Motor neuron (in vitro differentiated cells): ENCODE data around the gene DMAC2. TPM values are rescaled to one million over a fixed set of nuclear protein-coding genes. Genes with fewer than 3 reads are reported as not detected.

Experiments used
- ATAC-seq, 8 experiments: fragments of 200-7000 bp; cut with Tn5 transposase; replicated peaks in 6 of 8; 2 replicates each; pipeline ENCODE4 v1.8.0; 2021; ENCODE audit warnings: mild to moderate bottlenecking in 8 of 8, moderate library complexity in 8 of 8
- H3K27ac ChIP-seq, 2 donors: fragments of 250-450 bp; sonication (Bioruptor Pico); 2 replicates each; pipeline ENCODE4 v1.9.0; 2021; ENCODE audit warnings: antibody characterized with exemption in 2 of 2, mild to moderate bottlenecking in 2 of 2, moderate library complexity in 1 of 2
- H3K4me1 ChIP-seq, 2 donors: fragments of 250-450 bp; sonication (Bioruptor Pico); replicated peaks in 1 of 2; 2 replicates each; pipeline ENCODE4 v1.6.1; 2021; ENCODE audit warnings: antibody characterized with exemption in 2 of 2, mild to moderate bottlenecking in 2 of 2, moderate library complexity in 1 of 2
- H3K4me3 ChIP-seq, 5 donors: fragments of 250-450 bp; sonication (Bioruptor Pico); 2 replicates each; pipeline ENCODE4 v1.9.0; 2021; ENCODE audit warnings: antibody characterized with exemption in 5 of 5, mild to moderate bottlenecking in 5 of 5, moderate library complexity in 4 of 5
- WGBS, 10 experiments: fragments of 450-650 bp; shearing (Covaris generic); methylation state at CpG; one replicate each; pipeline ENCODE4 v1.0.0; 2022; 5-methylcytosine and 5-hydroxymethylcytosine counted together
- in situ Hi-C, 9 experiments: fragments of 400-800 bp; cut with MboI; loops; one replicate each; pipeline ENCODE4 v1.15.0; 2021; ENCODE audit warnings: low sequenced_read_pairs in 9 of 9, low pct_unique_long_range_greater_than_20kb in 2 of 9; ENCODE audit not compliant: unreplicated experiment in 9 of 9
- total RNA-seq, 8 experiments: library from RNA; unstranded; fragments of 300-600 nt; gene quantifications; 2 replicates each; pipeline versions ENCODE4 v1.2.3 to v1.2.4, GENCODE V29; 2022

Gene DMAC2
- total RNA-seq, 8 experiments from 2014 or later = 26.5 to 47.4 (median 33.7) TPM

DNA sequence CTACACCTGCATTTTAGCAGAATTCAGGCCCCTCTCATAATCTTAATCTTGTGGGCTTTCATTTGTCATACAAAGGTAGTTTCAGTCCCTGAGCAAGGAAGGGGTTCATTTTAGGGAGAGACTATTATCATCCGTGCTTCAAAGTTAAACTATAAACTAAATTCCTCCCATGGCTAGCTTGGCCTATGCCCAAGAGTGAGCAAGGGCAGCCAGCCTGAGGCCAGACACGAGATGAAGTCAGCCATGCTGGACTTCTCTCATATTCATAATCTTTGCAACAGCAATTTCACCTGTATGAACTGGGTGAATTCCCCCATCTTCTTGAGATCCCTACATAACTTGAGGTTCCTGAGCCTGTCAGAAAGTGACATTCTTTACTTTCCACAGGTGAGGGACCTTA is 16.2 kb upstream of the DMAC2 start:
- ATAC-seq = no peak
- H3K4me3 ChIP-seq = no peak overlapping the region
- in situ Hi-C loops = loop anchor here in 1 of 9 experiments (25.0 kb wide), 1 partner anchor 106 kb away; no protein-coding TSS in a partner anchor
- WGBS, 10 experiments = 0 to 80% (median 27%) methylated on average over 1 to 2 of the region's 2 CpGs; no CpG with 5 or more reads in 3 of the 10 experiments
- no peaks in the 10 kb centered on the region for H3K4me1 ChIP-seq
- H3K27ac ChIP-seq = no peak overlapping the region

DNA sequence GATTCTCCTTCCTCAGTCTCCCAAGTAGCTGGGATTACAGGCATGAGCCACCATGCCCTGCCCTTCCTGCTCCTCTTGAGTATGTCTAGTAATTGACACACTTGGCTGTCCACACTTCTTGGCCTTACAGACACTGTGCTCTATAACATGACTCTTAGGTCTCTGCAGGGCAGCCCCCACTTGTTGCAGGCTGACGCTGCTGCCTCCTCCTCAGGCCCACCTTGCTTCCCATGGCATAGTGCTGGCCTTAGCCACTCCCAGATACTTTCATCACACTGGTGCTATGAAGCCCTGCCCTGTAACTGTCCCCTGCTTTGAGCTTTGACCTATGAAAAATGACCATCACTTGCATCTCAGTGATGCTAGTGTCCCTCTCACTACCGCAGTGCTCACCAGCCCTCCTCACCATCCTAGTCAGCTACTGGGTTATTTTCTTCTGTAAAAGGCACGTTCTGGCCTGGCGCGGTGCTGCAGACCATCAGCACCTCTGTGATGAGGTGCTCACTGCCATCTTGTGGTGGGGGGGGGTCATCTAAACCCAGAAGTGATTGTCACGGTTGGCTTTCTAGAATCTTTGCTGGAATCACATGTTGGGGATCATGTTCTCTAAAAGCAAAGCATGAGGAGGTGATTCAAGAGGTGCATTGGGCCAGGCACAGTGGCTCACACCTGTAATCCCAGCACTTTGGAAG is 13.0 kb upstream of the DMAC2 start:
- no peak for ATAC-seq
- WGBS, 10 experiments = 32 to 100% (median 55%) methylated on average over 1 to 5 of the region's 6 CpGs; no CpG with 5 or more reads in 6 of the 10 experiments
- Histone ChIP-seq H3K4me1 (no peaks in the 10 kb centered on the region), H3K4me3 (no peak overlapping the region), H3K27ac (no peak overlapping the region)
- in situ Hi-C loops = loop anchor here in 1 of 9 experiments (25.0 kb wide), 1 partner anchor 110 kb away; no protein-coding TSS in a partner anchor

DNA sequence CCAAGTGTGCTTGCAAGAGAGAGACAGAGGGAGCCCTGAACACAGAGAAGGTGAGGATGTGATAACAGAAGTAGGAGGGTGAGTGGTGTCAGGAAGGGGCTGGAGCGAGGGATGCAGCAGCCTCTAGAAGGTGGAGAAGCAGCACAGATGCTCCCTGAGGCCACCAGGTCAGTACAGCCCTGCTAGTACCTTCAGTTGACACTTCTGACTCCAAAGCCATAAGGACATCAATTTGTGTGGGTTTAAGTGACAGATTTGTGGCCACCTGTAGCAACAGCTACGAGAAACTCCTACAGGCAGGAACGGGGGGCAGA is 10.1 kb upstream of the DMAC2 start:
- in situ Hi-C loops = loop anchor here in 4 of 9 experiments (10.0 to 25.0 kb wide), 2 partner anchors 112 to 115 kb away; no protein-coding TSS in a partner anchor
- Histone ChIP-seq H3K4me3 (no peak overlapping the region), H3K4me1 (no peaks in the 10 kb centered on the region), H3K27ac (no peak overlapping the region)
- peak in 1 of 8 experiments; percentile 9 for ATAC-seq
- WGBS, 10 experiments = 20 to 100% (median 82%) methylated on average over 2 to 3 of the region's 3 CpGs; no CpG with 5 or more reads in 5 of the 10 experiments

DNA sequence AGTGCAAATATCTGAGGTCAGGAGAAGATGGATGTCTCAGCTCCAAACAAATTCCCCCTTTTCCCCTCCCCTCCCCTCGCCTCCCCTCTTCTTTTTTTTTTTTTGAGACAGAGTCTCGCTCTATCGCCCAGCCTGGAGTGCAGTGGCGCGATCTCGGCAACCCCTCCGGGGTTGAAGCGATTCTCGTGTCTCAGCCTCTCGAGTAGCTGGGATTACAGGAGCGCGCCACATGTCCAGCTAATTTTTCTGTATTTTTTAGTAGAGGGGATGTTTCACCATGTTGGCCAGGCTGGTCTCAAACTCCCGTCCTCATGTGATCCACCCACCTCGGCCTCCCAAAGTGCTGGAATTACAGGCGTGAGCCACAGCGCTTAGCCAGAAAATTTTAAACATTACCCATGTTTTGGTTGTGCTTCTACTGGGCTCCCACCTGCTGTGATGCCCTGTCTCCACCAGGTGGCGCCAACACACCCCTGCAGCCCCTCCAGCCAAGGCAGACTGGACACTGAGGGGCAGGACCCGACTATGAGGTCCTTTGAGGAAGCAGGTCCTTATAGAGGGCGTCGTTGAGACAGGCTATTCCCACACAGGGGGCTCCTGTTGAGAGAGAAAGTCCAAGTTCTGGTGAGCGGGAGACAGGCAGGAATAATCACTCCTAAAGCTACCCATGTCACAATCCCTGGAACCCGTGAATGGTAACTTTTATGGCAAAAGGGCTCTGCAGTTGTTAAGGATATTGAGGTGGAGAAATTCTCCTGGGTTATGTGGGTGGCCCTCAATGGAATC is 9.6 kb upstream of the DMAC2 start:
- ATAC-seq = peak; percentile 93 to 99 (median 98)
- Histone ChIP-seq H3K27ac (no peak overlapping the region), H3K4me1 (no peaks in the 10 kb centered on the region), H3K4me3 (no peak overlapping the region)
- in situ Hi-C loops = loop anchor here in 3 of 9 experiments (10.0 to 25.0 kb wide), 2 partner anchors 113 to 116 kb away; no protein-coding TSS in a partner anchor
- WGBS, 10 experiments = 0 to 40% (median 2%) methylated on average over 1 to 10 of the region's 22 CpGs; no CpG with 5 or more reads in 2 of the 10 experiments

DNA sequence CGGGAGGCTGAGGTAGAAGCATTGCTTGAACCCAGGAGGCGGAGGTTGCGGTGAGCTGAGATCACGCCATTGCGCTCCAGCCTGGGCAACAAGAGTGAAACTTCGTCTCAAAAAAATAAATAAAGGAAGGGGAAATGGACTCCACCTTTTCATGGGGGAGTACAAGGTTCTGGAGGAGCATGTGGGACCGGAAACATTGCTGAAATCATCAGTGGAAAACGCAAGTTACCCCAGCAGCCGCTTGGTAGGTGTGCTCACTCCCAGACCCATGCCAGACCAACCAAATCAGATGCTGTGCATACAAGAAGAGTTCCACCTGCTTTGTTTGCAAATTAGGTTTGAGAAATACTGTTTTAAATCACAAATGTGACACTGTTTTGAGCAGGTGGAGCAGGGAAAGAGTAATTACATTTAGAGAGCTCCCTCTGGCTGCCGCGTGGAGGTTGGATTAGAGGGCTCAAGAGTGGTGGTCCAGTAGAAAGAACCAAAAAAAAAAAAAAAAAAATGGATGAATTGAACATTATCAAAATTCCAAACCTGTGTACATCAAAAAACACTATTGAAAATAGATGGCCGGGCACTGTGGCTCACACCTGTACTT is 8.1 kb upstream of the DMAC2 start:
- no peak overlapping the region for H3K4me3 ChIP-seq
- no peak for ATAC-seq
- H3K4me1 ChIP-seq = no peaks in the 10 kb centered on the region
- no peak overlapping the region for H3K27ac ChIP-seq
- in situ Hi-C loops = loop anchor here in 3 of 9 experiments (10.0 to 25.0 kb wide), 2 partner anchors 114 to 117 kb away; no protein-coding TSS in a partner anchor
- 20 to 72% (median 50%) methylated on average over 1 to 9 of the region's 12 CpGs for WGBS, 10 experiments

DNA sequence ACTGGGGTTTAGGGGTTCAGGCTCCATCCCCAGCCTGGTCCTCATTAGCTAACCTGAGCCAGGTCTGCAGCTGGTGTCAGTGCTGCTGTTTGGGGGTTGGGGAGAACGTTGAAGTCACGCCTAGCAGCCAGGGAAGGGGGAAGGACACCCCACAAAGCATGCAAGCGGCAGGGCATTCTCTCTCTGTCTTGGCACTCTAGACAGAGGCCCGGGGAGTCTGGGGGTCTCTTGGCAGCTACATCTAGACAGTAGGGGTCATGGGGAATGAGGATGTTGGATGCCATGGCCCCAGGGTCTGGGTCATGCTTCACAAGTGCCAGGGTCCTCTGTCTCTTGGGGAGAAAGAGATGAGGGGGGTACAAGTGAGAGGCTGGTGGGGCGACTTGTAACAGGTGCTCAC is 5.9 kb upstream of the DMAC2 start:
- Histone ChIP-seq H3K4me3 (no peak overlapping the region), H3K27ac (no peak overlapping the region), H3K4me1 (no peaks in the 10 kb centered on the region)
- in situ Hi-C loops = loop anchor here in 3 of 9 experiments (10.0 to 25.0 kb wide), 2 partner anchors 117 to 119 kb away; no protein-coding TSS in a partner anchor
- WGBS, 10 experiments = 20 to 80% (median 25%) methylated on average over 1 to 3 of the region's 5 CpGs; no CpG with 5 or more reads in 6 of the 10 experiments
- no peak for ATAC-seq

DNA sequence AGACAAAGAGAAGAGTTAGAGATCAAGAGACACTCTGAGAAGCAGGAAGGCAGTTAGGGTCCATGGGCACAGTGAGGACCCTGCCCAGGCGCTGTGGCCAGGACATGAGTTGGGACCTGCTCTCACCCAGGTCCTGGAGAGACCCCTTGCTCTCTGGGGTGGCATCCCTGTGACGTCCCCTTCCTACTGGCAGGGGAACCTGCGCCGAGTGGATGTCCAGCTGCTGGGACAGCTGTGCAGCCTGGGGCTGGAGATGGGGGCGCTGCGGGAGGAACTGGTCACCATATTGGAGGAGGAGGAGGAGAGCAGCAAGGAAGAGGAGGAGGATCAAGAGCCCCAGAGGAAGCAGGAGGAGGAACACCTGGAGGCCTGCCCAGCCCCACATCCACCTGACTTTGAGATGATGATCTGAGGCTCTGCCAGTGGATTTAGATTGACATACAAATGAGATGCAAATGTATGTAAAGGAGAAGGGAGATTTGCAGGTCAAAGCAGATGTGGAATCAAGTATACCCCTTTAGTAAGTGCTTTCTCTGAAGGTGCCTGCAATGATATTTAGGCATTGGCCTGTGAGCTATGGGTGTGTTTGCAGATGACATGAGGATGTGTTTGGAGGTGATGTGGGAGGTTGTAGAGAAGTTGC is 4.2 kb upstream of the DMAC2 start:
- H3K4me1 ChIP-seq = peaks cover 0 to 3% of the 10 kb centered on the region in 2 donors
- in situ Hi-C loops = loop anchor here in 3 of 9 experiments (10.0 to 25.0 kb wide), 2 partner anchors 118 to 121 kb away; no protein-coding TSS in a partner anchor
- 6 to 100% (median 57%) methylated on average over 1 to 5 of the region's 6 CpGs; no CpG with 5 or more reads in 2 of the 10 experiments for WGBS, 10 experiments

DNA sequence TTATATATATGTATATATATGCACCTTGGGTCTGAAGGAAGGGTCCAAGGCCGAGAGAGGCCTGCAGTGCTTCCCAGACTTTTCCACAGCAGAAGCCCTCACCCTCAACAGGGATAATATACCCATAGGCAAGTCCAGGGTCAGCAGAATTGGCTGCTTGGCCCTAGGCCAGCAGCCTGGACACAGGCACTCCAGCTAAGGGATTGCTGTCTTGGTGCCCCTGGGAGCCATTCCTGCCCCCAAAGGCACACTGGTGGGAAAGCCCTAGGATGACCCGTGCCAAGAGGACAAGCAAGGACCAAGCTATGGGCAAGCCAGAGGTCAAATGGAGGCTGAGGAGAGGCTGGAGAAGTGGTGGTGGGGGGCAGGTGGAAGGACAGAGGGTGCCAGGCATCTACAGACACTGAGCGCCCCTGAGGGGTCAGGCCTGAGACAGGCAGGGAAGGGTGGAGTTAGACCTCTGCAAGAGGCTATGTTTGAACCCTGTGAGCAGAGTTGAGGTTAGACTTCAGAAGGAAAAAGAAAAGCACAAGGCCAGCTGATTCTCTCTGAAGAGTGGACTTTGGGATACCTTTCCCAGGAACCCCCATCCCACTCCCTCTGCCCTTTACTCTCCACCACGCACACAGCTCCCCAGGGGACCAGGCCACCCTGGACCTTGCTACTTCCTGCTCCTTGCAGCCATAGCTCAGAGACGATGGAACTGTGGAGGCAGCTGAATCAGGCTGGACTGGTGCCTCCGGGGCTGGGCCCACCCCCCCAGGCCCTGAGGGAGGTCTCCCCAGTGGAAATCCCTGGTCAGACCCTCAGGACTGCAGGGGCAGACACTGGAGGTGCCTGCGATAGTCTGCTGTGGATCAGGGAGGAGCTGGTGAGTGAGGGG is 3.0 kb upstream of the DMAC2 start, which contains the start of gene ERICH4:
Gene ERICH4, plus strand, starts transcription at position 684 of the 883 bp plus-strand sequence. Its CDS starts 14 bp downstream, at position 698.
- WGBS, 10 experiments = 40 to 100% (median 65%) methylated on average over 1 to 2 of the region's 7 CpGs; no CpG with 5 or more reads in 4 of the 10 experiments
- Histone ChIP-seq H3K4me1 (peaks cover 5 to 8% of the 10 kb centered on the region in 2 donors), H3K27ac (no peak within 1 kb of the TSS), H3K4me3 (no peak within 1 kb of the TSS)
- in situ Hi-C loops = loop anchor here in 3 of 9 experiments (10.0 to 25.0 kb wide), 2 partner anchors 120 to 122 kb away; no protein-coding TSS in a partner anchor
- ATAC-seq = no peak

More for the DNA sequence above, 4.2 kb upstream of the DMAC2 start:
- H3K4me3 ChIP-seq = no peak overlapping the region
- H3K27ac ChIP-seq = no peak overlapping the region
- ATAC-seq = no peak

DNA sequence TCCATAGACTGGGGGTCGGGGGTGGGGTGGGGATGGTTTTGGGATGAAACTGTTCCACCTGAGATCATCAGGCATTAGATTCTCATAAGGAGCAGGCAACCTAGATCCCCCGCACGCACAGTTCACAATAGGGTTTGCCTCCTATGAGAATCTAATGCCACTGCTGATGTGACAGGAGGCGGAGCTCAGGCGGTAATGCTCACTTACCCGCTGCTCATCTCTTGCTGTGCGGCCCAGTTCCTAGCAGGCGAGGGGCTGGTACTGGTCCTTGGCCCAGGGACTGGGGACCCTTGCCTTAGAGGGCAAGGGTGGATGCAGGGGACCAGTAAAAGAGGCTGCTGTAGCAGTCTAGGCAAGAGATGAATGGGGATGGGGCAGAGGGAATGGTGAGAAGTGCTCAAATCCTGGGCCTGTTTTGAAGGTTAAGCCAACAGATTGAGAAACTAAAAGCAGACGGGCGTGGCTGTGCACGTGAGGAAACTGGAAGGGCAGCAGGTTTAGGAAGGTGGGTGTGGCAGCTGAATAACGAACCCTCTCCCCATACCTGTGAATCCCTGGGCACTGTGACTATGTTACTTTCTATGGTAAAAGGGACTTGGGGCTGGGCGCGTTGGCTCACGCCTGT is 1.7 kb upstream of the DMAC2 start:
- 0 to 100% (median 72%) methylated on average over 1 to 8 of the region's 15 CpGs; no CpG with 5 or more reads in 3 of the 10 experiments for WGBS, 10 experiments
- Histone ChIP-seq H3K4me3 (no peak overlapping the region), H3K4me1 (peaks cover 5 to 8% of the 10 kb centered on the region in 2 donors), H3K27ac (no peak overlapping the region)
- ATAC-seq = no peak
- in situ Hi-C loops = loop anchor here in 3 of 9 experiments (10.0 to 25.0 kb wide), 2 partner anchors 121 to 123 kb away; no protein-coding TSS in a partner anchor

DNA sequence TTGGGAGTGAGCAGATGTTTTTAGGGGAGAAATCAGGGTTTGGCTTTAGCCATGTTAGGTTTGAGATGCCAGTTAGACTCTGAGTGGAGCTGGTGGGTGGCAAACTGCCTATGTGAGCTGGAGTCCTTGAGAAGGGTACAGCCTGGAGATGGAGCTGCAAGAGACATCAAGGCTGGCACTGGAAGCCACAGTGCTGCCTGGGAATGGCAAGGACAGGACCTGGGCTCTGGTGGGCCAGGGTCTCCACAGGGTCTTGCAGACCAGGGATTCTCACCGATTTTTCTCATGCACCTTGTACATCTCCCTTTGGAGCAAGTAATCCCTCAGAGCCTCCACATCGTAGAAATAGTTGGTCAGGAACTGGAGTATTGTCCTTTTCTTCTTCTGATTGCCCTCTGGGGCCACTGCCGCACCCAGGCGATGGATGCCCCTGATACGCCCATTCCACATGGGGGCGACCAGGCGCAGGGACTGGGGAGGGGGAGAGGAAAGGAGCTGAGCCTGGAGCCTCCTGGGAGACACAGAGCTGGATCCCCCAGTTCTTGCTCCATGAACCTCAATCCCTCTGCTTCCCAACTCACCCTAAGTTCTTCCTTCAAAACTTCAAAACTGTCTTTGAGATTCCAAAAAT is 1.7 kb downstream of the DMAC2 start:
- in situ Hi-C loops = loop anchor here in 1 of 9 experiments (25.0 kb wide), 1 partner anchor 124 kb away; no protein-coding TSS in a partner anchor
- H3K4me3 ChIP-seq = no peak overlapping the region
- no peak for ATAC-seq
- H3K4me1 ChIP-seq = peaks cover 5 to 8% of the 10 kb centered on the region in 2 donors
- 85 to 100% (median 100%) methylated on average over 1 to 6 of the region's 7 CpGs; no CpG with 5 or more reads in 6 of the 10 experiments for WGBS, 10 experiments
- no peak overlapping the region for H3K27ac ChIP-seq

DNA sequence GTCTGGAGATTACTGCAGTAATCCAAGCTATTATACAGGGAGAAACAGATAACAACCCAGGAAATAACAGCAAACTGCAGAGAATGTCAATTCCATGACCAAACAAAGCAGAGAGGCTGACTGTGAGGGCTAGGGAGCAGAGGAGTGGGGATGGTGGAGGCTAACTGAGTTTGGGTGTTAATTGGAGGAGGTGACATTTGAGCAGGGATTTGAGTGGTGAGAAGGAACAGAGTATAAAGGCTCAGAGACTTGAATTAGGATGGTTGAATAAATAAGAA is 3.1 kb downstream of the DMAC2 start:
- peaks cover 5 to 8% of the 10 kb centered on the region in 2 donors for H3K4me1 ChIP-seq
- ATAC-seq = no peak
- H3K27ac ChIP-seq = no peak overlapping the region
- in situ Hi-C loops = loop anchor here in 1 of 9 experiments (25.0 kb wide), 1 partner anchor 126 kb away; no protein-coding TSS in a partner anchor
- H3K4me3 ChIP-seq = no peak overlapping the region
